Tracheal epithelial cell (primary cell): ENCODE data around the gene ELMO2. TPM values are rescaled to one million over a fixed set of nuclear protein-coding genes. Genes with fewer than 3 reads are reported as not detected.

ENCODE experiments used
- total RNA-seq: library from RNA; depleted of rRNA; stranded (reverse); fragments of >200 nt; gene quantifications from 2 replicates; pipeline ENCODE4 v1.2.1, GENCODE V29; 2014

Gene ELMO2, protein sequence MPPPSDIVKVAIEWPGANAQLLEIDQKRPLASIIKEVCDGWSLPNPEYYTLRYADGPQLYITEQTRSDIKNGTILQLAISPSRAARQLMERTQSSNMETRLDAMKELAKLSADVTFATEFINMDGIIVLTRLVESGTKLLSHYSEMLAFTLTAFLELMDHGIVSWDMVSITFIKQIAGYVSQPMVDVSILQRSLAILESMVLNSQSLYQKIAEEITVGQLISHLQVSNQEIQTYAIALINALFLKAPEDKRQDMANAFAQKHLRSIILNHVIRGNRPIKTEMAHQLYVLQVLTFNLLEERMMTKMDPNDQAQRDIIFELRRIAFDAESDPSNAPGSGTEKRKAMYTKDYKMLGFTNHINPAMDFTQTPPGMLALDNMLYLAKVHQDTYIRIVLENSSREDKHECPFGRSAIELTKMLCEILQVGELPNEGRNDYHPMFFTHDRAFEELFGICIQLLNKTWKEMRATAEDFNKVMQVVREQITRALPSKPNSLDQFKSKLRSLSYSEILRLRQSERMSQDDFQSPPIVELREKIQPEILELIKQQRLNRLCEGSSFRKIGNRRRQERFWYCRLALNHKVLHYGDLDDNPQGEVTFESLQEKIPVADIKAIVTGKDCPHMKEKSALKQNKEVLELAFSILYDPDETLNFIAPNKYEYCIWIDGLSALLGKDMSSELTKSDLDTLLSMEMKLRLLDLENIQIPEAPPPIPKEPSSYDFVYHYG
- total RNA-seq, result 17.5 and 21.9 TPM in 2 replicates

DNA sequence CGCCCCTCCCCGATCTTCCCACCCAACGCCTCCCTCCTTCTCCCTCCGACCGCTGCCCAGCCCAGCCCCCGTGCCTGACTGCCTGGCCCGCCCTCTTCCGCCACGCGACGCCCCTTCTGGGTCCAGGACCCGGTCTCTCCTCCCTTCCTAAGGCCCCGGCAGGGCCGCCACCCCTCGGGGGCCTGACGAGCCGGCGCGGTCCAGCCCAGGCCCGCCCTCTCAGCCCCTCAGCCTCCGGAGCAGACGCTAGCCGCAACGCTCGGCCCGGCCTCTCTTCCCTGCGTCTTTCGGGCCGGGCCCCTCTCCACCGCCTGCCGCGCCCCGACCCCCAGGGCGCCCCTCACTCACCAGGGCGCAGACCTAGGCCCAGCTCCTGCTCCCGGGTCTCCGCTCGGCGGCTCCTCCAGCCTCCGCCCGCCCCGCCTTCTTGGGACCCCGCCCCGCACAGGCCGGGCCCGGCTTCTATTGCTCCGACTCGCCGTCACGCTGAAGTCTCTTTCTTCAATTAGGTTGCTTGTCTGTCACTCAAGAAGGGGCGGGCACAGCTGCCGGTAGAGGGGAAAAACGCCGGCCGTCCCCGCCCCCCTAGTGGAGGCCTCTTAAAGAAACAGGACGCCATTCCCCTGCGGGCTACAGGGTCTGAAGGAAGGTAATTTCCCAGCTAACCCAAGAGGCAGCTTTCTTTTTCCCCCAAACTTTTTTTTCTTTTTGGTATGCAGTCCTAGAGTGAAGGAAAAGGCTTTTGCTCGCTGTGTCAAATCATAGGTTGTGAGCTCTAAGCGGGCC is at the start of gene ELMO2:
Gene ELMO2 (minus strand): TSS at position 416 of the 786 bp plus-strand sequence. CDS start 12,133 bp downstream, outside the sequence.

Other genes with a start within 250 kb of the ELMO2 start
- gene CDH22, start 98.1 kb downstream of the ELMO2 start, total RNA-seq, result not detected in 2 replicates
- 1.2 and 2.6 TPM in 2 replicates for gene ZNF334, start 106.9 kb upstream of the ELMO2 start, total RNA-seq
- not detected in 2 replicates for gene OCSTAMP, start 144.0 kb upstream of the ELMO2 start, total RNA-seq
- 5.5 and 8.1 TPM in 2 replicates for gene SLC13A3, start 244.8 kb upstream of the ELMO2 start, total RNA-seq